ENCODE results near the gene CACNA2D4.
"Not testable (repeated sequence)": the region's sequence is repeated elsewhere in the genome, so short reads cannot be mapped to it uniquely, and the experiment has no call there.

The CACNA2D4 gene

DNA sequence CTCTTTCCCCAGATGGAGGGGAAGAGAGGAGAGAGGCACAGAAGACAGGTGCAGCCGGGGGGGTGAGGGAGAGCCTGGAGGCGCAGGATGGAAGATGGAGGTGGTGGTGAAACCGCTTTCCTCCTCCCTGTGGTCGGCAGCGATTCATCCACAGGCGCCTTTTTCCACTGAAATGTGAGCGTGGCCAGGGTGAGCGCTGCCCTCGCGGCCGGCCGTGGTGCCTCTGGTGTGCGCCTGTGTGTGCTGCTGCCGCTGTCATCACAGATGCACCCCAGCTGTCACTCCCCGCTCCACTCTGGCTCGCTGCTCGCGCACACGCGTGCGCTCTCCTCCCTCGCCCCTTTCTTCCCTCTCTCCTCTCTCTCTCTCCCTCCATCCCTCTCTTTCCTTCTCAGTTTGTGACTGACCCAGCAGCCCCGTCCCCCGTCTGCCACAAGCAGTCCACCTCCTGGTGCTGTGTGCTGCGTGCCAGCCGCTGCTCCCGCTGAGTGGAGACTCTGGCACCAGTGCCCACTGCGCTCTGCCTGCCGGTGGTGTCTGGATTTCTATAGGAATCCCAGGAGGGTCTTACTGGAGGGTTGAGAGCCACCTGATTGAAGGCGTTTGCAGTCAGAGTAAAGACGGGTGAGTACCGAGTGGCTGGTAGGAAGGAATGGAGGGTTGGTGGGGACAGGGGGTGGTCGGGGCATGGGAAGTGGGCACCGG lies 98.1 kb downstream of the CACNA2D4 start, which contains the start of gene LRTM2:
TSS of gene LRTM2 (plus strand) at position 375 of the 705 bp plus-strand sequence. CDS start 7,584 bp downstream, outside the sequence.
- in situ Hi-C loops (cut with MboI; ENCODE audit: low sequenced_read_pairs) = no loop called here

DNA sequence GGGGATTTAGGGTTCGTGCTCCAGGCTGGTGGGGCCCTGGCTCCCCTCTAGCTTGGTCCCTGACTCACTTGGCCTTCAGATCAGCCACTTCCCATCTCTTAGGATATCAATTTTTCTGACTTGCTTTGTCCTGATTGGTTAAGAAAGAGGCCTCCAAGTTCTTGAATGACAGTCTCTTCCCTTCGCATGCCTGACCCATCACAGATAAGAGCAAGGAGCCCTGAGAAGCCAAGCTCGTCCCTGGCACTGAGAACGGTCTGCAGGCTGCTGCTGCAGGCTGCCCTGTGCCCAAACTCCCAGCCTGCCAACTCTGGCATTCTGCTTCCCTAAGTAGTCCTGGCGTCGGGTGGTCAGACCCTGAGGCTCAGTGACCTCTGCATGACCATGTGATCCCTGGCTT lies 98.9 kb downstream of the CACNA2D4 start:
- in situ Hi-C loops (cut with MboI; ENCODE audit: low sequenced_read_pairs) = no loop called here

DNA sequence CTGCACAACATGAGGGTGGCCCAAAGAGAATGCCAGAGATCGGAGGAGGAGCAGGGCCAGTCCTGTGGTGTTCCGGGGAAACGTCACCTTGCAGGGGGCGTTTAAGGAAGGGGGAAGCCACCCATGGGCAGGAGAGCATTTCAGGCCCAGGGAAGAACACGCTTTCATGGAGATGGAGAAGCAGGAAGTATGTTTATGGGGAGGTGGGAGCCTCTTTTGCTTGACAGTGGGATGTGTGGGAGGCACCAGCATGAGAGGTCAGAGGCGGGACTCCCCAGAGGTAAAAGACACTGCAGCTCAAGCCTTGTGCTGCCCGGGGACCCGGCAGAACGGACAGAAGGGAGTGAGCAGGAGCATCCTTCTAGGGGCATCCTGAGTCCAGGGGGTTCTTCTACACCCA lies 99.4 kb downstream of the CACNA2D4 start:
- in situ Hi-C loops (cut with MboI; ENCODE audit: low sequenced_read_pairs) = no loop called here

DNA sequence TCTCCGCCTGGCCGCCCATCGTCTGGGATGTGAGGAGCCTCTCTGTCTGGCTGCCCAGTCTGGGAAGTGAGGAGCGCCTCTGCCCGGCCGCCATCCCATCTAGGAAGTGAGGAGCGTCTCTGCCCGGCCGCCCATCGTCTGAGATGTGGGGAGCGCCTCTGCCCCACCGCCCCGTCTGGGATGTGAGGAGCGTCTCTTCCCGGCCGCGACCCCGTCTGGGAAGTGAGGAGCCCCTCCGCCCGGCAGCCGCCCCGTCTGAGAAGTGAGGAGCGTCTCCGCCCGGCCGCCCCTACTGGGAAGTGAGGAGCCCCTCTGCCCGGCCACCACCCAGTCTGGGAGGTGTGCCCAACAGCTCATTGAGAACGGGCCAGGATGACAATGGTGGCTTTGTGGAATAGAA lies 100.5 kb downstream of the CACNA2D4 start:
- in situ Hi-C loops (cut with MboI; ENCODE audit: low sequenced_read_pairs) = not testable (repeated sequence)

DNA sequence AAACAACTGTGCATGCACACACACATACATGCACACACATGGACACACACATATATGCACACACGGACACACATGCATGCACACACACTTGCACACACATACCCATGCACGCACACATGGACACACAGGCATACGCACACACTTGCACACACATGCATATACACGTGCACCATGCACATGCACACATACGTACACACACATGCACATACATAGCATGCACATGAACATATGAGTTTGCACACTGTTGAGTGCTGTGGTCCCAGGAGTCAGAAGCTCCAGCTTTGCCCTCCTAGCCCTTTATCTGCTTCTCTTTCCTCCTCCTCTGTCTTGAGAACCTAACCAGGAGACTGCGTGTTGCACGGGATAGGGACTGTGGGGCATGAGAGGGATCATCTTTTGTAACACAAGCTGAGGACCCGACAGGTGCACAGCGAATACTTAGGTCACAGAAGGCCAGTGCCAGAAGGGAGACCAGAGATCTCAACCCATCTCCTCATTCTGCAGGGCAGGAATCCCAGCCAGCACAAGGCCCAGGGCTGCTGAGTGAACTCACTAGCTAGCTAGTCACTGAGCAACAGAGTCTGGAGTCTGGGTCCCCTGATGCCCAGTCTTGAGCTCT lies 101.6 kb downstream of the CACNA2D4 start:
- in situ Hi-C loops (cut with MboI; ENCODE audit: low sequenced_read_pairs) = no loop called here

DNA sequence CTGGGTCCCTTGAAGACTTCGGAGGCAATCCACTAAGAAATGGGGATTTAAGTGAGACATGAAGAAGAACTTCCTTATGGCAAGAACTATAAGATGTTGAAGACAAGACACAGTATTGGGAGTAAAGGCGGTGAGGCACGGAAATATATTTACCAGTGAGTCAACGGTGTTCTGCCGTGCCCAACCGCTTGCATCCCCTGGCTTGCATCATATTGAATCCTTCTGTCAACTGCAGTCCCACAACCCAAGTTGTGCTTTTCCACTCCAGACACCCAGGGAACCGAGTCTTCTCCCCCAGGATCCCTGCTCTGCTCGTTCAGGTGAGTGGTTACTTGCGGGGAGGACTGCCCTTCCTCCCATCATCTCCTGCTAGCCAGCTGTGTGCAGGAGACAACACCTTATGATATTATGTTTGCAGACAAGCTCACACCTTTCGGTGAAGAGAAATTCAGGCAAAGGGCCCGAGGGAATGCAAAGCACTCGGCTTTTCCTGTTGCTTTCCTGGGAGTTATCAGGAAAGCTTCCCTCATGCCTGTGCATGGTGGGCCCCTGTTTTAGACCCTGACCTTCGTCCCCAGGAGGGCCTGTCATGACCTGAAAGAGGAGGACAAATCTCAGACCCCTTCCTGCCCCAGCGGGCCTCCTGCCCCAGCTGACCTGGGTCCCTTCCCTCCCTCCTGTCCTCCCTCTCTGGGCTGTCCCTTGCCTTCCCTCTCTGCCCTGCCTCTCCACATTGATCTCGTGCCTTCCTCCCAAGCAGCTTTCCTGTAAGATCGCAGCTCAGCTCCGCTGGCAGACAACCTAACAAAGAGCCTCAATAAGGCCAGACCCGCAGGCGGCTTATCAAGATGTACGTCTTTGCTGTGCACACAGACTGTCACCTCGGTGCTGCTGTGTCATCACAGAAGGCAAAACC lies 102.4 kb downstream of the CACNA2D4 start:
- in situ Hi-C loops (cut with MboI; ENCODE audit: low sequenced_read_pairs) = no loop called here

DNA sequence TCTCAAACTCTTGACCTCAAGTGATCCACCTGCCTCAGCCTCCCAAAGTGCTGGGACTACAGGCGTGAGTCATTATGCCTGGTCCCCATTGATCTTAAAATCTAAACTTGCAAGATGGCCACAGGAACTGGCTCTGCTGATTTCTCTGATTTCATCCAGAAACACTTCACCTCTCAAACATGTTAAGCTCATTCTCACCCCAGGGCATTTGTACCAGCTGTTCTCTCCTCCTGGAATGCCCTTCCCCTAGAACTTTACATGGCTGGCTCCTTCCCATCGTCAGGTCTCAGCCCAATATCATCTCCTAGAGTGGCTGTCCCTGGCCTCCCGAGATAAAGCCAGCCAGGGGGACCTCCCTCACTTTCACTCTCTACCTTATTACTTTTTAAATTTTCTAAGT lies 103.3 kb downstream of the CACNA2D4 start:
- in situ Hi-C loops (cut with MboI; ENCODE audit: low sequenced_read_pairs) = no loop called here

DNA sequence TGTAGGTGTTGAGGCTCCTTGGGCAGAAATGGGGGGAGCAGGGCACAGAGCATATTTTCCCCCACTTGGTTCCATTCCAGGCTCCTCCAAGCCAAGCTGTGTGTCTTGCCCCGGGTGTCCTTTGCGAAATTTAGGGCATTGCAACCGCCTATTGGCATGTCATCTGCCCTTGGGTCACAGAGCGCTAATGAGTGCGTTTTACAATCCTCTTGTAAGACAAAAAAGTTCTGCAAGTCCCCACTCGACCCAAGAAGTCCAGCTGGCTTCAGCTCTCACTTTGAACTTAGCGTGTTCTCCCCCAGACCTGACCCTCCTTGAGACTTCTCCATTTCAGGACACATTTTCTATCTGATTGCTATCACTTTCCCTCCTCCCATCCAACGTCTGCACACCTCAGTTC lies 104.2 kb downstream of the CACNA2D4 start:
- in situ Hi-C loops (cut with MboI; ENCODE audit: low sequenced_read_pairs) = no loop called here

DNA sequence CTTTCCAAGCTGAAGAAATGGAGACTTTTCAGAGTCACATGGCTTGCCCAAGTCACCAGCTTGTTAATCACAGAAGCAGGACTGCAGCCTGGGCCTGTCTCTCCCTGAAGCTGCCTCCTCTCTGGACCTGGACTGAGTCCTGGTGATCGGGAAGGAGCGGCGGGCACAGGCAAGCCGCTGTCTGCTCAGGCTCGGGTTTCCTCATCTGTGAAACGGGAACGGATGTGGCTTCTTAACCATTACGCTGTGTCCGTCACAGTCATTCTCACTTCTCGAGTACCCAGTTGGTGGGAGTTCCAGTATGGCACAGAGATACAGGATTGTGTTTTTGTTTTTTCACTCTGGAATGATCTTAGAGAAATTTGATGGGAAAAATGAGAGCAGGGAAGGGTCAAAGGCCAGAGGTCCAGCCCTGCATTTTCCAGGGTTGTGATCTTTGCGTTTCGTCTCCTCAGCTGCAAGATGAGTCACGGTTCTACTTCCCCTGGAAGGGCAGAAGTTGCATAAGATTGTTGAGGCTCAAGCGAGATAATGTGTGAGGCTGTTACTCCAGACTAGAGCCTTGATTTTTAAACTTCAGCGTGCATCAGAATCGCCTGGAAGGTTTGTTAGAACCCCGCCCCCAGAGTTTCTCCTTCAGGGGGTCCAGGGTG lies 105.7 kb downstream of the CACNA2D4 start:
- in situ Hi-C loops (cut with MboI; ENCODE audit: low sequenced_read_pairs) = no loop called here

DNA sequence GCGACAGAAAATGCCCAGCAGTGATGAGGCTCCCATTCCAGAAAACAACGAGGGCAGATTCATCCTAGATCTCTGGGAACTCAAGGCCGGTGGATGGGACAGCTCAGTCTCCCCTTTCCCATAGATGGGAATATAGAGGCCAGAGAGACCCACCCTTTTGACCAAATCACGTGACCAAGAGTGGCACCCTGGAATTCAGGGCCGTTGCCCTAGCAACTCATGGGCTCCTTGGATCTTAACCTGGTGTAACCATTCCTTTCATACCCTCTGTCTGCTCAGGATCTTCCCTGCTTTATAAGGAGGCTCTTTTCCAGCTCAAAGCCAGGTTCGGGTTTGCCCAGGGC lies 106.5 kb downstream of the CACNA2D4 start:
- in situ Hi-C loops (cut with MboI; ENCODE audit: low sequenced_read_pairs) = no loop called here

DNA sequence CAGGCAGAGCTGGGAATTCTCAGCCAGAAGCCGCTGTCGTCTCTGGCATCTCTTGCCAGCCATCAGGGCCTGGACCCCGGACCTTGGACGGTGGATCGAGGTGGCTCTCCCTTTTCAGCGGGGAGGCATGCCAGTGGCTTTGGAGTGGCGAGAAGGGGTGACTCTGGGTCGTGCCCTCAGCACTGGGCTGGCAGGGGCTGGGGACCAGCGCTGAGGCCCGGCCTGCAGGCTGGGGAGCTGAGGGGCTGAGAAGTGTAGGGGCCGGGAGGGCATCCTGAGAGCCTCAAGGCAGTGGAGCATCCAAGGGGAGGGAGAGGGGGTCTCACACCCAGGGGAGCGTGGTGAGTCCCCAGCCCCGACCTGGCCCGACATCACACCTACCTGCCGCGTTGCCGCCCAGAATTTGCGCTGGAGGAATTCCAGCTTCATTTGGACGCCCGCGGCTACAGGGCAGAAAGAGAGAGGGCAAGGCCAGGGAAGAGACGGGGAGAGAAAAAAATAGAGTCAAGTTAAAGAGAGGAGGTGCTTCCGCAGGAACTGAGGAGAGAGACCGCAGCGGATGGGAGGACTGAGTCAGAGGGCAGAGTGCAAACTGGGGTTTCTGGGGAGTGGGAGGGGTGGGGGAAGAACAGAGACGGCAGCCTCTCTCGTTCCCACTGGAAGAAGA lies 107.0 kb downstream of the CACNA2D4 start:
- in situ Hi-C loops (cut with MboI; ENCODE audit: low sequenced_read_pairs) = no loop called here

DNA sequence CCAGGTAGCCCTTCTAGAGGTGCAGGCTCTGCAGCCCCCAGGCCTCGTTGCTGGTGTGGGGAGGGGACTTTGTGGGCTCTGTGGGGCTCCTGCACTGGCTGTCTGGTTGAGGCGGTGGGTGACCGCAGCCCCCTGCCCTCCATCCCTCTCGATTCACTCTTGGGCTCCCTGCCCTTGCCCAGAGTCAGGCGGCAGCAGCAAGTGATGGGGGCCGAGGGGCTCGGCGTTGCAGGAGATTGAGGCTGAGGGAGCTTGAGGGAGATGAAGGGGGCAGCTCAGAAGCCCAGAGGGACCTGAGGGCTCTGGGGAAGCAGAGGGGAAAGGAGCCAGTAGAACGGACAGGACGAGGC lies 107.5 kb downstream of the CACNA2D4 start:
- in situ Hi-C loops (cut with MboI; ENCODE audit: low sequenced_read_pairs) = no loop called here

DNA sequence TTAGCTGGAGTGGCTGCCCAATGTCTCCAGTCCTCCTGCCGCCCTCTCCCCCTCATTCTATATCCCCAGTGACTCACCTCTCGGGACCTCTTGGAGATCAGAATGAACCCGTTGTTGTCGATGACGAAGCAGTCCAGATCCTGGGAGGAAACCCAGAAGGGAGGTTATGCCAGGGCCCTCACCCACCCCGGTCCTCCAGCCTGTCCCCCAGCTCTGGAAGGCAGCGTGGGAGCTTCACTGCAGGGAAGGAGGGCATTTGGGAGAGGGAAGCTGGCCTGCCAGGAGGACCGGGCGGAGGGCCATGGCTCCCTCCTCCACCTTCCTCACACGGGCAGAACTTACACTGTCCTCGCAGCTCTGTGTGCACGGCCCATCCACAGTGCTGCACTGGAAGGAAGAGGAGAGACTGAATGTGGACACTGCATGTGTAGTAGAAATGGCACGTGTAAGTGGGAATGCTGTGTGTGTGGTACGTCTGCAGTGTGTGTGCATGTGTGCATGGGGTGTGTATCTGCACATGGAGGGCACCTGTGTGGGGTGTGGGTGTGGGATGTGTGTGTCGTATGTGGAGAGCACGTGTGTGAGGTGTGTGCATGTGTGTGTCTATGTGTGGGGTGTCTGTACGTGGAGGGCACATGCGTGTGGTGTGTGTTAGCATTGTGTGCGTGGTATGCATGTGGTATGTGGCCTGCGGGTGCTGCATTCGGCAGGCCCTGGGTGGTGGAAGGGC lies 108.1 kb downstream of the CACNA2D4 start:
- in situ Hi-C loops (cut with MboI; ENCODE audit: low sequenced_read_pairs) = no loop called here

DNA sequence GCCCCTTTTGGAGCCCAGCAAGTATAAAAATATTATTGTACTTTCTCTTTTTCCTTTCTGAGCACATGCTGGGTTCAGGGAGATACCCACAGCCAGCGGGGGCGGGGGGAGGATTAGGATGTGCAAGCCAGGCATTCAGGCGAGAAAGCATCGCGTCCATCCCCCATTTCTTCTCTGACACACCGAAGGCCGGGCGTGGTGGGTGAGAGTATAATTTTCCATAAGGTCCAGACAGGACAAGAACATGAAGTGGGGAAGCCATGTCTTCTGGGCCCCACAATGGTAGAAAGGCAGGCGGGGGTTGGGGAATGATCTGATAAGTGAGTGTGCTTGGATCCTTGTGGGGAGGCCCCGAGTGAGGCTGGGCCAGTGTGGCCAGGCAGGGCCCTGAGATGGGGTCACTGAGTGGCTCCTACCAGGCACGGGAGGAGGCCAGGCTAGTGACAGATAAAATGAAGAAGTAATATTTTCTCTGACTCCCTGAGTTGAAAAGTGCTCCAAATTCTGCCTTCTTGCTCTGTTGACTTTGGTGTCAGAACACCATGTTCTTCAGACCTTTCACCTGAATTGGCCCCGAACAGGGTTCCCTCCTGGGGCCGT lies 108.8 kb downstream of the CACNA2D4 start:
- in situ Hi-C loops (cut with MboI; ENCODE audit: low sequenced_read_pairs) = no loop called here

DNA sequence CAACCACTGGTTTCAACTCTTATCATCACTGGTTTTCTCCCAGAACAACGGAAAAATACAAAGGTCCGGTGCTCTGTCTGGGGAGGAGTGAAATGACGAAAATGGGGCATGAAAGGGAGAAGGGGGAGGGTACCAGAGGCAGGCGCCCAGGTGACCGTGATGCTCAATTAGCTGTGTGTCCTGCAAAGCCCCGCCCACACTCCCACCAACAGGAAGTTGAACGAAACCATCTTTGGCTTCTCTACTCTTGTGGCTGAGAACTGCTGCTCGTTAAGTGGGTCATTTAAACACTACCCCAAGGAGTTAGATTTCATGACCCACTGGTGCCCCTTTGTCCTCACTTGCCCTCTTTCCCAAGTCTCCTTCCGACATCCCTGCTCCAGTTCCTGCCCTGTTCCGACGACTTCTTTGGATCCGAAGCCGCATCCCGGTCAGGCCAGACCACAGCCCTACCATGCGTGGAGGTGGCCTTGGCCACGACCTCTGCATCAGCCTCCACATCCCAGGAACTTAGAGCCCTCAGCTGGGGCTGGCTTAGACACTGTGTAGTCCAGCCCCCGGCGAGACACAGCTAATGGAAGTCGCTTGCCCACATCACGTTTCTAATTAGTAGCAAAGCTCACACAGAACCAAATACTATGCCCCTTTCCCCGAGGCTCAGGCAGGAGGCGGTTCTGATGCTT lies 109.5 kb downstream of the CACNA2D4 start:
- in situ Hi-C loops (cut with MboI; ENCODE audit: low sequenced_read_pairs) = no loop called here

DNA sequence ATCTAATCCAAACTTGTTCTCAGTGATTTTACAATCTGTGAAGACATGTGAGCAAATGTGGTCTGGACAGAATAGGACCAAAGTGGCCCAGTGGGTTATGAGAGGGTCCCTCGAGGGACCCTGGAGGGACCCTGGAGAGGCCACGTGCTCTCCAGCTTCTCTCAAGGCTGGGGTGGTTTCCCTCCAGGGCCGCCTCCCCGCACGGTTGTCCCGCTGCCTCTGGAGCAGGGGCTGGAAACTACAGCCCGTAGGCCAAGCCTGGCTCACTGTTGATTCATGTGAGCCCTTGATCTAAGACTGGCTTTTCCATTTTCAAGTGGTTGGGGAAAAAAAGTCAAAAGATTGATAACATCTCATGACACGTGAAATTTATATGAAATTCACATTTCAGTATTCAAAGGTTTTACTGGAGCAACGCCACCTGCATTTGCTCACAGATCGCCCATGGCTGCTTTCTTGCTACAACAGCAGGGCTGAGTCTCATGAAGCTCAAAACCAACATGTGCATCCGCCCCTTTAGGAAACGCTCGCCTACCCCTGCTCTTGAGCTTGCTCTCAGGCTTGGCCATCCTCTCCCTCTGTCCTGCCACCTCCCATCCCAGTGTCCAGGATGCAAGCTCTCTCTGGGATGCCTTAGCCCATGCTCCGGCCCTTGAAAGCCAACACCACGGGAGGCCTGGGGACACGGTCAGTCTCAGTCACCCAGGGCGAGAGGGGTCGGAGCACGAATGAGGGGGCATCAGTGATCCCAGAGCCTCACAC lies 110.2 kb downstream of the CACNA2D4 start:
- in situ Hi-C loops (cut with MboI; ENCODE audit: low sequenced_read_pairs) = no loop called here

DNA sequence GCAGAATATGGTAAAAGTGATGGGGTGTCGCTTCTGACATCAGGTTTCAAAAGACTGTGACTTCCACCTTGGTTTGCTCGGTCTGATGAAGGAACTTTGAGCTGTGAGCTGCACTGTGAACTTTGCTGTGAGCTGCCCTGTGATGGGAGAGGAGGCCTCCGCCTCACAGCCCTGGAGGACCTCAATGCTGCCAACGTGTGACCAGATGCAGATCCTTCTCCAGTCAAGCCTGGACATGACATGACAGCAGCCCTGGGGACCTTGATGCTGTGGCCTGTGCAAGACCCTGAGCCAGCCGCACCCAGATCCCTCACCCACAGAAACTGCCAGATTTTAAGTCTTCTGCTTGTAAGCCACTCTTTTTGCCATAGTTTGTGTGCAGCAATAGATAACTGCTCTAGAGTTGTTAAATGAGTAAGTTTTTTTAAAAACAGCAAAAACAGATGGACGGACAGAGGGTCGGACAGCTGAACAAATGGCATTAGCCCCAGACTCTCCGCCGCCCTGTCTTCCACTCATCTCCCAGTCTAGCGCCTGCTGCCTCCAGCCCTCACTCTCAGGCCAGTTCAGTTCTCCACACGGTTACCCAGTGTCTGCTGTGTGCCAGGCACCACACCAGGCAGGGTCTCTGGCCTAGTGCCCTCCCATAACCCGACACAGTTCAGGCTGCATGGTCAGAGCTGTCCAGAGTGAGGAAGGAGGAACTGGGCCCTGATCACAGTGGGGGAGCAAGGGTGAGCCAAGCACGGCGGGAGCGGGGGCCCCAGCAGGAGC lies 111.2 kb downstream of the CACNA2D4 start:
- in situ Hi-C loops (cut with MboI; ENCODE audit: low sequenced_read_pairs) = no loop called here
